NCI-H526 (cell line): ENCODE results near the gene SEC22C.
"Not testable (repeated sequence)": the region's sequence is repeated elsewhere in the genome, so short reads cannot be mapped to it uniquely, and the experiment has no call there.

ENCODE experiments used
- DNase-seq, 2 experiments: peaks; one replicate each; lab custom pipeline; 2025; lab: John Stamatoyannopoulos, UW

The SEC22C gene

GRCh38 chr3:42581400-42581708 is 413 bp downstream of the SEC22C start:
- peak in 1 of 2 experiments; percentile 54 for DNase-seq

GRCh38 chr3:42579346-42579745 is 2.4 kb downstream of the SEC22C start:
- not testable (repeated sequence) for DNase-seq

DNA sequence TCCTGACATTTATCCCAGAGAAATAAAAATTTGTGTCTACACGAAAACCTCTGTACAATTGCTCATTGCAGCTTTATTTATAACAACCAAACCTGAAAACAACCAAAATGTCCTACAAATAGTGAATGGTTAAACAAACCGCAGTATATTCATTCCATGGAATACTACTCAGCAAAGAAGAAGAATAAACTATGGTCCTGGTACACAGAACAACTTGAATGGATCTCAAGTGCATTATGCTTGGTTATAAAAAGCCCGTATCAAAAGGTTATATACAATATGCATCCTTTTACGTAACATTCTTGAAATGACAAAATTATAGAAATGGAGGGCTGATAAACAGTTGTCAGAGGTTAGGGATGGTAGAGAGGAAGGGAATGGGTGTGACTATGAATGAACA is 3.7 kb downstream of the SEC22C start:
- no peak for DNase-seq

DNA sequence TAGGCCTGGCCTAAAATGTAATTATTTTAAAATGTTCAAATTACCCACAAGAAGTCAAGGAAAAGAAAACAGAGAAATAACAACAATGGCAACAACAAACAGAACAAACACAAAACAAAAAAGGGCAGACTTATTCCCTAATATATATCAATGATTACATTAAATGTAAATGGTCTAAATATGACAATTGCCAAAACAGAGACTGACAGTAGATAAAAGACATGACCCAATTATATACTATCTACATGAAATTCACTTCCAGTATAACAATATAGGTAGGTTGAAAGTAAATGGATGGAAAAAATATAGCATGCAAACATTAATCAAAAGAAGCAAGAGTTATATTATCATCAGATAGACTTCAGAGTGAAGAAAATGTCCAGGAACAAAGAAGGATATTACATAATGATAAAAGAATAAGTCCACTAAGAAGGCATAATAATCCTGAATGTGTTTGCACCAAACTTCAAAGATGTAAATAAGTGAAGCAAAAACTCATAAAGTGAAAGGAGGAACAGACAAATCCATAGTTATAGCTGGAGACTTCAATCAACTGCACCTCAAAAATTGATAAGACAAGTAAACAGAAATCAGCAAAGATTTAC is 6.5 kb downstream of the SEC22C start:
- DNase-seq: no peak

DNA sequence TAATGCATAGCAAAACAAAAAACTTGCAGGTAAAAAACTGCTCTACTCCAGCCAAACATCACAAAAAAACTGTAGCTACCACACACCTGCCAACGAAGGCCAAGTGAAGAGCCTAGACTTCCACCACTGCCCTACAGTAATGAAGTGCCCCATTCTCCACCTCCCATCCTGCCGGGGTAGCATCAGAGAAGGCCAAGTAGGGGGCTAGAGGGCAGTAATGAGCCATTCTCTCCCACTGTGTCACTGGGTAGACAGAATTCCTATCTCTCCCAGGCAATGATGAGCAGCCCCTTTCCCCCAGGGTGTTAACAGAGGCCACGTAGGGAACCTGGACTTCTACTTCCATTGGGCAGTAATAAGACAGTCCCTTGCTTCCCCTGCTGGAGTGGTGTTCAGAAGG is 9.5 kb downstream of the SEC22C start:
- DNase-seq: peak; percentile 13 to 60

DNA sequence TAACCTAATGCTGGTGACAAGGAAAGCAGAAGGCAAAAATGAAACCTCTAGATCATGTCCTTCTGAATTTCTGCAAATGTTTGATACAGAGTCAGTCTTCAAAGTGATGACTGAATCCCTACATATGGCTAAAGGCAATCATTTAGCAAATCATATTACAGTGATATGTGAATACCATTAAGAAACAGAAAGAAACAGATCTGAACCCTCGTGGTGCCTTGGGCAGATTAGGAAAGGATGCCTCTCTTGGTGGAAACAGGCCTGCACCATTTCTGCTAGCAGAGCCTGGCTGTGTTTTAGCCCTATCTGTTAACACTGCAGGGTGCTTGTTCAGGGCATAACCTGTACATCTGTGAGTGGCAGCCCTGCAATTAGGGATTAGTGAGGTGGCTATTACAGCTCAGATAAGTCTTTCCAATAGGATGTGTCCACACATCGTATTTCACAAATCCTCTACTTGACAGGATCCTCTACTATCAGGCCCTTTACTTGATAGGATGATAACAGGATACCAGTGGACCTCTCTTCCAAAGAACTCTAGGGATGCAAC is 12.1 kb downstream of the SEC22C start:
- no peak for DNase-seq

DNA sequence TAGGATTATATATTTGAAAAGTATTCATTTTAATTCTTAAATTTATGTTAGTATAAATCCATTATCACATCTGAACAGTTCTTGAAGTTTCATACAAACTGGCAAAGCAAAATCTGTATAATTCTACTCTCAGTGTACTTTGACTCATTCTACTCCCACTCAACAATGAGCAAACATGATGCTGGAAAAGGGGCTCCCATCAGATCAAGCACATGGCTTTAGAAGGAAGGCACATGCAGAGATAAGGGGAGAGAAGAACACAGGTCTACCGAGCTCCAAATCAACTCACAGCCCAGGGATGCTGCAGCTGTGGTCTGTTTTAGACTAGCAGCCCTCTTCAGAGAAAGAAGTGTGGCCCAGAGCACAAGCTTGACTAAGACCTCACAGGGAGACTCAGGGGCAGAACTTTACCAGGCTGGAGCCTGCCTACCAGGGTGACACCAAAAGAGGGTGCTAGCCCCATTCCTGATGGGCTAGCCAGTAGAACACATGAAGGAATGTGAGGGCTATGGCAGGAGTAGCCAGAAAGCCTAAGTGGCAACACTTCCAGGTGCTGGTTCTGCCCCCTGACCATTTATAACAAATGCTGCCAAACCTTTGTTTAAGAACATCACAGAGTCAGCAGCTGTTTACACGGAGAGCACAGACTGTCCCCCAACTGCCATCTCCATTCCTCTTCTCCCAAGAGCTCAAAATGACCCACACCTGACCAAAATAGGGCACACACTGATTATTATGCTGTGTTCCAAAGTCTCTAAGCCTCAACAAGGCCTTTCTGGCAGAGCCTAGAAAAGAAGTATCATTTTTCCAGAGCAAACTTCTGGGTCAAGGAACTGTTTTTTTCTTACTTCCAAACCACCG is 19.5 kb downstream of the SEC22C start:
- DNase-seq: no peak

DNA sequence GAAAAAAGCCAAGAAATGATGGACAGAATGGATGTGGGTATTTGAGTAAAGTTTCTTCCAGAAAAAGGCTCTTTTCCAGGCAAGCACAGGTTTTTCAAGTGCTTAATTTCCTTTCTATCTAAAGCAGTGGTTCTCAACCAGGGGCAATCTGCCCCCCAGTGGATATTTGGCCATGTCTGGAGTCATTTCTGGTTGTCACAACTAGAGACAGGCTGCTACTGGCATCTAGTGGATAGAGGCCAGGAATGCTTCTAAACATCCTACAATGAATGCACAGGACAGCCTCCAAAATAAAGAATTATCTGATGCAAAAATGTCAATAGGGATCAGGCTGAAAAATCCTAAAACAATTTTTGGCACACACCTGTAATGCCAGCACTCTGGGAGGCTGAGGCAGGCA is 23.9 kb downstream of the SEC22C start:
- no peak for DNase-seq

DNA sequence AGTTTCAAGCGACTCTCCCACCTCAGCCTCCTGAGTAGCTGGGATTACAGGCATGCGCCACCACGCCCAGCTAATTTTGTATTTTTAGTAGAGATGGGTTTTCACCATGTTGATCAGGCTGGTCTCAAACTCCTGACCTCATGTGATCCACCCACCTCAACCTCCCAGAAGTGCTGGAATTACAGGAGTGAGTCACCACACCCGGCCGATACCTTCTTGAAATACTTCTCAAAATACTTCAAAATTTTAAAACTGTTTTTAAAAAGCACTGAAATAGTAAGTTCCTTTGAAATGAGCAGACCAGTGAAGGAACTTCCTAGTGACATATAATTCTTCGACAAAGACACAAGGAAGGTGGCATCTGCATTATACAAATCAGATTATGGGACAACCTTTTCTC is 24.9 kb downstream of the SEC22C start:
- DNase-seq: not testable (repeated sequence)

GRCh38 chr3:42556089-42556632 is 25.6 kb downstream of the SEC22C start:
- no peak for DNase-seq

- DNase-seq: no peak
Measured at GRCh38 chr3:42552830-42553229, 28.9 kb downstream of the SEC22C start.

GRCh38 chr3:42550250-42550649 is 31.5 kb downstream of the SEC22C start:
- DNase-seq: no peak

DNA sequence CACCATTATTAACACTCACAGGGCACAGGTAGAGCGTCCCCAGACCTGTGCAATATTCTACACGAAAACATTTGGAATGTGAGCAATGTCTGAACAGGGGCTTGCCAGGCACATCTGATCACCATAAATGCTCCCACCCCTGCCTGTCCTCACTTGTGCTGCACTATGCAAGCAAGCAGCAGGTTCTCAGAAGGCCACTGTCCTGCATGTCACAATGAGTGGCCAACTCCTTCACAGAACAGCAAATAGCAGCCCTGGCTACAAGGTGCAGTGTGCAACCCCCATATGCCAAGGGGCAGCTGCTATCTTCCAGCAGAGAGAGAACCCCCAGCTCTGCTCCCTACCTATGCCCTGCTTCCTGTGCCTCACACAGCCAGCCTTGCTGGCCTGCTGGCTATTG is 32.6 kb downstream of the SEC22C start:
- DNase-seq: no peak

DNA sequence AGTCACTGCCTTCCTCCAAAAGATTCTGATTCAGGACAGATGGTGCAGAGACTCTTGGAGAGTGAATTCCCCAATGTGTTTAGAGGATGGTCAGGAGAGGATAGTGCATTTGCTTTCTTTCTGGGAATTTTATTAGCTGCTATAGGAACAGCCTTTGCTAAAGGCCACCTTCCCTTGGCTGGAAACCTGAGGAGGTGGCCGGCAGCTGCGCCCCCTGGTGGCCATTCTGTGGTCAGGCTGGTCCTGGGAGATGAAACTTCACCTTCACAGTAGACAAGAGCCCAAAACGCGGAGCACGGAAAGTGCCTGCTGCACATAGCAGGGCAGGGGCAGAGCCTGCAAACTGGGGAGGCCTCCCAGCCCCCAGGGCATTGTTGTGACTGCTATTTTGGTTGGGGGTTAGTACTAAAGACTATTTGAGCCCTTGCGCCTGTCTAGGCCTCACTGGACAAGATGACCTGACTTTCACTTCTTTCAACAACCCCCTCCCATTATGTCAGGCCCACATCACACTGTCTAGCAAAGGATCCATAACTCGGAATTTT is 34.3 kb downstream of the SEC22C start:
- DNase-seq: peak in 1 of 2 experiments; percentile 55

- DNase-seq: no peak
Measured at GRCh38 chr3:42546691-42547213, 35.0 kb downstream of the SEC22C start.

DNA sequence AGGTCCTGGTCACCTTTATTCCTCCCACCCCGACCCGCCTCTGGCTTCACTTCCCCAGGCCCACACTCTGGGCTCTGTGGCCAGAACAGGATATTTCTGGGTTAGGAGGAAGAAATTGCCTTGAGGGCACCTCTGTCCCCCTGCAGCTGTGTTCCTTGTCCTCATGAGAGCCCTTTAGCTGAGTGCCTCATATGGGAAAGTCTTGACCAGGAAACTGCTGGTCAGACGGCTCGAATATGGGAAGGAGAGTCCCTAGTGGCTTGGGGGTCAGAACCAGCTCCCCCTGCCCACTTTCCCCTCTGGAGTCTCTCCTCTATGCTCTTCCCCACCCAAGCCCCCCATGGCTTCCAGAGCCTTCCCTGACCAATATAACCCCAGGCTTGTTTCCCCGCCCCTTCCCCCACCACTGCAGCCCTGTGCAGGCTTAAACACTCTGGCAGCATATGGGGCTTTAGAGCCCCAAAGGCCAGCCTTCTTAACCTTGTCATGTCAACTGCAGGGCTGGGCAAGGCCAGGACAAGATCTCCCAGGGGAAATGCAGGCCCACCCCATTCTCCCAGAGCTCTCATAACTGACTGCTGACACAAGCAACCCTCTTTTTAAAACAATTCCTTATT is 36.4 kb downstream of the SEC22C start:
- DNase-seq: no peak

GRCh38 chr3:42544492-42545283 is 37.1 kb downstream of the SEC22C start:
- peak in 1 of 2 experiments; percentile 59 for DNase-seq

- DNase-seq: no peak
Measured at GRCh38 chr3:42541079-42541478, 40.7 kb downstream of the SEC22C start.

DNA sequence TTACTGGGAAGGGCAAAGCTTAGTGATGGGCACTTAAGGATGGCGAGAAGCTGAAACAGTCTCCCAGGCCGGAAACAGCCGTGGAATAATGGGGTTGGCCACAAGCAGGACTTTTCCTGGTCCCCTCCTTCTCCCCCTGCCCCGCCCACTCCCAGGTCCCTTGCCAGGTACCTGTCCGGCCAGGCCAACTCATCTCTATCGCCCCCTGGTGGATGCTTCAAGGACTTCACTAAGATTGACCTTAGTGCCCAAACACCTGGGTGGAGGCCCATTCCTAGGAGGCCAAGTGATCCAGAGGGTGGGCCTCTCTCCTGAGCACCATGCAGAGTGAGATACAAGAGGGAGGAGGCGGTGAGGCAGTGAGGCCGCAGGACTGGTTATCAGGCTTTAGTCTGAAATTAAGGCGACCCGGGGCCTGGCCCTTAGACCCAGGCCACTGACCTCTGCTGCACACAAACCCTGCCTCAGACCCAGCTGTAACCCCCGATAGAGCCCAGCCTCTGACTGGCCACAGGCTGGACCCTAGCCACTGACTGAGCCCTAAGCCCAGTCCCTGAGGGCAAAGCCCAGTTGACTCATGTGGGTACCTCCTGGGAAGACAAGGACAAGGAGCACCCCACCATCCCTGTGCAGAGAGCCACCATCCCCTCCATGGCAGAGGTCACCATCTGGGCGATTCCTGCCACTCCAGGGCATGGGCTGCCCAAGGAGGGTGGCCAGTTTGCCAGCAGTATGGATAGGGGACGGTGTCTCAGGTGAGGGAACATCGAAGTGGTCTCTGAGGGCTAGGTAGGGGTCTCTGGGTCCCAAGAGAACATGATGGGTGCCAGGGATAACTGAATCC is 41.7 kb downstream of the SEC22C start:
- peak; percentile 12 to 76 for DNase-seq

DNA sequence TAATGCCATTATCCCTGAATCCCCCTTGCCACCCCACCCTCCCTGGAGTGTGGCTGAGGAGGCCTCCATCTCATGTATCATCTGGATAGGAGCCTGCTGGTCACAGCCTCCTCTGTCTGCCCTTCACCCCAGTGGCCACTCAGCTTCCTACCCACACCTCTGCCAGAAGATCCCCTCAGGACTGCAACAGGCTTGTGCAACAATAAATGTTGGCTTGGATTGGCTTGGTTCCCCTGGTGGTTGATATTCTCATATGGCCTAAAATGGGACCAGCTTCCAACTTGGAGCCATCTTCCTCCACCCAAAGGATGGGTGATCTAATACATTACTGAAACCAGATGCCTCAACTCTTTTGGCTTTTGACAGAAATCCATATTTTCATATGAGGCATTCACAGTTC is 44.4 kb downstream of the SEC22C start:
- DNase-seq: no peak
